Fibroblast of lung (primary cell): Measurements from ENCODE around the gene ZFY. TPM values are rescaled to one million over a fixed set of nuclear protein-coding genes. Genes with fewer than 3 reads are reported as not detected.
"Not testable (repeated sequence)": the region's sequence is repeated elsewhere in the genome, so short reads cannot be mapped to it uniquely, and the experiment has no call there.

Experiments used
- DNase-seq, 2 donors: peaks; one replicate each; pipeline versions ENCODE4 v3.0.0 to v3.0.0-alpha.2; 2010; ENCODE audit warnings: low read depth in 2 of 2
- H2AFZ ChIP-seq: 2 replicates; pipeline ENCODE4 v1.5.1; 2012; ENCODE audit warnings: low read length, control low read depth, inconsistent platforms
- H3K27ac ChIP-seq: 2 replicates; pipeline ENCODE4 v1.5.1; 2011; ENCODE audit warnings: low read length, control low read depth; ENCODE audit not compliant: insufficient read depth
- H3K27me3 ChIP-seq: 2 replicates; pipeline ENCODE4 v1.5.1; 2011; ENCODE audit warnings: mild to moderate bottlenecking, low read length; ENCODE audit not compliant: control insufficient read depth, insufficient read depth
- H3K36me3 ChIP-seq: 2 replicates; pipeline ENCODE4 v1.5.1; 2011; ENCODE audit warnings: low read length; ENCODE audit not compliant: control insufficient read depth, insufficient read depth
- H3K4me1 ChIP-seq: 2 replicates; pipeline ENCODE4 v1.5.1; 2011; ENCODE audit warnings: low read length; ENCODE audit not compliant: control insufficient read depth, insufficient read depth; ENCODE audit errors: extremely low read depth
- H3K4me2 ChIP-seq: 2 replicates; pipeline ENCODE4 v1.5.1; 2011; ENCODE audit warnings: low read length, control low read depth; ENCODE audit not compliant: insufficient read depth; ENCODE audit errors: extremely low read depth
- H3K4me3 ChIP-seq, 4 experiments: fragments of 200-600 bp in 1 of 4; sonication (generic) in 1 of 4; replicated peaks in 1 of 4; 2 replicates each; pipeline ENCODE4 v1.5.1; 2011 to 2016; ENCODE audit warnings: low read length in 4 of 4, low read depth in 3 of 4, mild to moderate bottlenecking in 3 of 4, control low read depth in 2 of 4, inconsistent platforms in 1 of 4, mixed read lengths in 1 of 4; ENCODE audit not compliant: insufficient read depth in 1 of 4; ENCODE audit errors: control extremely low read depth in 1 of 4
- H3K79me2 ChIP-seq: 2 replicates; pipeline ENCODE4 v1.5.1; 2012; ENCODE audit warnings: mild to moderate bottlenecking, low read length, inconsistent platforms; ENCODE audit not compliant: control insufficient read depth, insufficient read depth
- H3K9ac ChIP-seq: 2 replicates; pipeline ENCODE4 v1.5.1; 2011; ENCODE audit warnings: mild to moderate bottlenecking, low read length, control low read depth; ENCODE audit not compliant: insufficient read depth
- H3K9me3 ChIP-seq: 2 replicates; pipeline ENCODE4 v1.5.1; 2012; ENCODE audit warnings: low read depth, low read length; ENCODE audit not compliant: control insufficient read depth, insufficient read depth
- H4K20me1 ChIP-seq: 2 replicates; pipeline ENCODE4 v1.5.1; 2011; ENCODE audit warnings: low read length; ENCODE audit not compliant: control insufficient read depth, insufficient read depth; ENCODE audit errors: extremely low read depth
- EZH2 ChIP-seq: IDR thresholded peaks from 2 replicates; pipeline ENCODE4 v1.5.1; 2012; ENCODE audit warnings: low read length, control low read depth, mild to moderate bottlenecking; ENCODE audit errors: missing control alignments
- polyA plus RNA-seq, 2 donors: library from polyadenylated mRNA; depleted of rRNA in 1 of 2; stranded (reverse) in 1 of 2; unstranded in 1 of 2; fragments of >200 nt; gene quantifications; 2 replicates each; pipeline ENCODE4 v1.2.1, GENCODE V29; 2011 to 2012; ENCODE audit warnings: missing spikeins in 1 of 2
- total RNA-seq: library from RNA; depleted of rRNA; stranded (reverse); fragments of >200 nt; gene quantifications from 2 replicates; pipeline ENCODE4 v1.2.1, GENCODE V29; 2014
- TF ChIP-seq, protein P1 (sequence below), 2 donors: IDR thresholded peaks in 1 of 2; conservative IDR thresholded peaks in 1 of 2; 1 replicate in 1 of 2; 2 replicates in 1 of 2; pipeline ENCODE4 v1.5.1; 2011 to 2012; ENCODE audit warnings: low read length in 2 of 2, control low read depth in 1 of 2, inconsistent platforms in 1 of 2, low read depth in 1 of 2, mild to moderate bottlenecking in 1 of 2

The ZFY gene
- total and polyA plus RNA-seq, 2 donors (not counting 1 experiment from before 2014, with no cell fraction given), result 11.6 TPM; not detected in 1

DNA sequence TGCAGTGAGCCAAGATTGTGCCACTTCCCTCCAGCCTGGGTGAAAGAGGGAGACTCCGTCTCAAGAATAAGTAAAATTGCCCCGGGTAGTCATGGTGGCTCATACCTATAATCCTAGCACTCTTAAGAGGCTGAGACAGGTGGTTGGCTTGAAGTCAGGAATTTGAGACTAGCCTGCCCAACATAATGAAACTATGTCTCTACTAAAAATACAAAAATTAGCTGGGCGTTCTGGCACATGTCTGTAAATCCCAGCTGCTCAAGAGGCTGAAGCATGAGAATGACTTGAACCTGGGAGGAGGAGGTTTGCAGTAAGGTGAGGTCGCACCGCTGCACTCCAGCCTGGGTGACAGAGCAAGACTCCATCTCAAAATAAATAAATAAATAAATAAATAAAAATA, 49.3 kb downstream of the ZFY start:
- DNase-seq, result no peak
- no peaks in the 10 kb centered on the region for H3K9me3 ChIP-seq
- H3K27ac ChIP-seq, result no peak overlapping the region
- H3K4me2 ChIP-seq, result no peak overlapping the region
- H3K79me2 ChIP-seq, result no peaks in the 10 kb centered on the region
- H3K9ac ChIP-seq, result no peak overlapping the region
- H3K4me1 ChIP-seq, result no peaks in the 10 kb centered on the region
- no peak overlapping the region for H2AFZ ChIP-seq
- TF ChIP-seq EZH2, result no peak
- TF ChIP-seq, protein P1, sequence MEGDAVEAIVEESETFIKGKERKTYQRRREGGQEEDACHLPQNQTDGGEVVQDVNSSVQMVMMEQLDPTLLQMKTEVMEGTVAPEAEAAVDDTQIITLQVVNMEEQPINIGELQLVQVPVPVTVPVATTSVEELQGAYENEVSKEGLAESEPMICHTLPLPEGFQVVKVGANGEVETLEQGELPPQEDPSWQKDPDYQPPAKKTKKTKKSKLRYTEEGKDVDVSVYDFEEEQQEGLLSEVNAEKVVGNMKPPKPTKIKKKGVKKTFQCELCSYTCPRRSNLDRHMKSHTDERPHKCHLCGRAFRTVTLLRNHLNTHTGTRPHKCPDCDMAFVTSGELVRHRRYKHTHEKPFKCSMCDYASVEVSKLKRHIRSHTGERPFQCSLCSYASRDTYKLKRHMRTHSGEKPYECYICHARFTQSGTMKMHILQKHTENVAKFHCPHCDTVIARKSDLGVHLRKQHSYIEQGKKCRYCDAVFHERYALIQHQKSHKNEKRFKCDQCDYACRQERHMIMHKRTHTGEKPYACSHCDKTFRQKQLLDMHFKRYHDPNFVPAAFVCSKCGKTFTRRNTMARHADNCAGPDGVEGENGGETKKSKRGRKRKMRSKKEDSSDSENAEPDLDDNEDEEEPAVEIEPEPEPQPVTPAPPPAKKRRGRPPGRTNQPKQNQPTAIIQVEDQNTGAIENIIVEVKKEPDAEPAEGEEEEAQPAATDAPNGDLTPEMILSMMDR (conservative IDR thresholded peaks at IDR 0.05 in 1 of 2, IDR thresholded peaks at IDR 0.05 in 1 of 2; ENCODE audit: low read depth in 1 of 2, low read length in 2 of 2), result no peak
- H4K20me1 ChIP-seq, result no peaks in the 10 kb centered on the region
- no peaks in the 10 kb centered on the region for H3K36me3 ChIP-seq
- no peaks in the 10 kb centered on the region for H3K27me3 ChIP-seq
- no peak overlapping the region for H3K4me3 ChIP-seq

GRCh38 chrY:2987178-2987577, 52.0 kb downstream of the ZFY start:
- H3K27ac ChIP-seq, H3K27me3 ChIP-seq, H3K4me1 ChIP-seq, DNase-seq, H2AFZ ChIP-seq, H3K79me2 ChIP-seq, H3K4me2 ChIP-seq, H3K36me3 ChIP-seq, H3K9me3 ChIP-seq, H4K20me1 ChIP-seq, H3K9ac ChIP-seq, H3K4me3 ChIP-seq: not testable (repeated sequence)

GRCh38 chrY:2997369-2997768, 62.2 kb downstream of the ZFY start:
- not testable (repeated sequence) for H3K9me3 ChIP-seq, H3K27ac ChIP-seq, H3K4me2 ChIP-seq, H3K36me3 ChIP-seq, H3K79me2 ChIP-seq, DNase-seq, H3K4me1 ChIP-seq, H3K27me3 ChIP-seq, H4K20me1 ChIP-seq, H3K4me3 ChIP-seq, H2AFZ ChIP-seq, H3K9ac ChIP-seq

- Histone ChIP-seq H3K9me3 (no peaks in the 10 kb centered on the region), H3K27ac (no peak overlapping the region), H3K4me3 (peak overlapping the region in 1 of 4 experiments; percentile 63), H3K79me2 (no peaks in the 10 kb centered on the region), H3K9ac (no peak overlapping the region), H4K20me1 (no peaks in the 10 kb centered on the region), H3K36me3 (no peaks in the 10 kb centered on the region), H3K4me2 (no peak overlapping the region), H3K27me3 (no peaks in the 10 kb centered on the region), H3K4me1 (no peaks in the 10 kb centered on the region), H2AFZ (no peak overlapping the region)
- DNase-seq, result peak in 1 of 2 donors; percentile 1
- no peak for TF ChIP-seq EZH2
- TF ChIP-seq, protein P1 (conservative IDR thresholded peaks at IDR 0.05 in 1 of 2, IDR thresholded peaks at IDR 0.05 in 1 of 2; ENCODE audit: low read depth in 1 of 2, low read length in 2 of 2), result no peak
Measured at GRCh38 chrY:3002190-3002589, 67.0 kb downstream of the ZFY start.
